Sigmoid colon (tissue), 7 donors: ENCODE measurements around the gene PIGA. TPM values are rescaled to one million over a fixed set of nuclear protein-coding genes. Genes with fewer than 3 reads are reported as not detected.

Experiments used
- DNase-seq: peaks from one replicate; pipeline ENCODE4 v3.0.0-alpha.2; 2019
- H3K27ac ChIP-seq, 4 donors: fragments of 200-600 bp; sonication (generic); one replicate each; pipeline ENCODE4 v1.5.1; 2016 to 2019; ENCODE audit warnings: mild to moderate bottlenecking in 1 of 4
- H3K27me3 ChIP-seq, 3 donors: fragments of 200-600 bp; sonication (generic); one replicate each; pipeline ENCODE4 v1.5.1; 2019; ENCODE audit warnings: mild to moderate bottlenecking in 1 of 3
- H3K36me3 ChIP-seq, 4 donors: fragments of 200-600 bp; sonication (generic); one replicate each; pipeline ENCODE4 v1.5.1; 2016 to 2019
- H3K4me1 ChIP-seq, 4 donors: fragments of 200-600 bp; sonication (generic); one replicate each; pipeline ENCODE4 v1.5.1; 2017 to 2019
- H3K4me3 ChIP-seq, 4 donors: fragments of 200-600 bp; sonication (generic); one replicate each; pipeline ENCODE4 v1.5.1; 2017 to 2019; ENCODE audit warnings: mild to moderate bottlenecking in 2 of 4, moderate library complexity in 1 of 4
- H3K9me3 ChIP-seq, 4 donors: fragments of 200-600 bp in 3 of 4; sonication (generic) in 3 of 4; one replicate each; pipeline versions ENCODE4 v1.5.1 to v1.6.1; 2013 to 2019
- CTCF ChIP-seq, 4 experiments: fragments of 450-650 bp in 3 of 4; fragments of 200-600 bp in 1 of 4; IDR thresholded peaks; one replicate each; pipeline ENCODE4 v1.5.1; 2016 to 2019; ENCODE audit warnings: antibody characterized with exemption in 4 of 4, mild to moderate bottlenecking in 3 of 4, moderate library complexity in 2 of 4
- EP300 ChIP-seq, 4 donors: sonication (generic); formaldehyde crosslinking; IDR thresholded peaks; one replicate each; pipeline ENCODE4 v1.6.1; 2017; ENCODE audit warnings: antibody characterized with exemption in 4 of 4
- POLR2A ChIP-seq, 2 donors: fragments of 450-650 bp; IDR thresholded peaks; one replicate each; pipeline ENCODE4 v1.6.1; 2016; ENCODE audit warnings: antibody characterized with exemption in 2 of 2, mild to moderate bottlenecking in 2 of 2, moderate library complexity in 2 of 2
- POLR2AphosphoS5 ChIP-seq, 4 donors: sonication (generic); formaldehyde crosslinking; IDR thresholded peaks; one replicate each; pipeline ENCODE4 v1.6.1; 2017; ENCODE audit warnings: antibody characterized with exemption in 4 of 4
- WGBS, 2 donors: extraction: QIAGEN DNeasy Blood & Tissue Kit; methylation state at CpG; one replicate each; pipeline ENCODE4 v1.1.7; 2013; 5-methylcytosine and 5-hydroxymethylcytosine counted together
- intact Hi-C: fragments of 100-400 bp; cut with DNase I; formaldehyde crosslinking; loops from one replicate; pipeline ENCODE4 v1.15.1; 2023
- polyA plus RNA-seq, 3 donors: library from polyadenylated mRNA; stranded (reverse); fragments of 200-250 nt; gene quantifications; one replicate each; pipeline ENCODE4 v1.2.3, GENCODE V29; 2013
- total RNA-seq, 4 donors: library from RNA; depleted of rRNA; stranded (reverse); fragments of >200 nt; gene quantifications; one replicate each; pipeline ENCODE4 v1.1.0, GENCODE V29; 2016
- donor health status: healthy with polysubstance abuse.
- donor health status: Bipolar disorder and iron deficiency.
- donor health status: healthy.

The PIGA gene
- total and polyA plus RNA-seq, 7 donors, result 3.9 to 9.5 (median 8.0) TPM

- no peak overlapping the region for H3K4me3 ChIP-seq
- no peak for DNase-seq
- intact Hi-C loops, result no loop called here
- H3K9me3 ChIP-seq, result no peaks in the 10 kb centered on the region
- TF ChIP-seq CTCF (IDR thresholded peaks at IDR 0.05), result no peak
- TF ChIP-seq EP300 (IDR thresholded peaks at IDR 0.05), result no peak
- TF ChIP-seq POLR2A (IDR thresholded peaks at IDR 0.05), result no peak
- TF ChIP-seq POLR2AphosphoS5 (IDR thresholded peaks at IDR 0.05), result no peak
- 76 to 78% methylated on average over 3 of the region's 3 CpGs for WGBS, 2 donors
- no peaks in the 10 kb centered on the region for H3K27me3 ChIP-seq
- no peaks in the 10 kb centered on the region for H3K36me3 ChIP-seq
- no peak overlapping the region for H3K27ac ChIP-seq
- H3K4me1 ChIP-seq, result no peaks in the 10 kb centered on the region
Measured at GRCh38 chrX:15373976-15374375, 38.7 kb upstream of the PIGA start.

- Histone ChIP-seq H3K4me1 (no peaks in the 10 kb centered on the region), H3K27ac (no peak overlapping the region), H3K4me3 (no peak overlapping the region), H3K9me3 (no peaks in the 10 kb centered on the region), H3K27me3 (no peaks in the 10 kb centered on the region), H3K36me3 (no peaks in the 10 kb centered on the region)
- intact Hi-C loops, result no loop called here
- no peak for DNase-seq
- WGBS, 2 donors, result 63 to 73% methylated on average over 9 of the region's 9 CpGs
- no peak for TF ChIP-seq POLR2A (IDR thresholded peaks at IDR 0.05)
- no peak for TF ChIP-seq EP300 (IDR thresholded peaks at IDR 0.05)
- no peak for TF ChIP-seq CTCF (IDR thresholded peaks at IDR 0.05)
- TF ChIP-seq POLR2AphosphoS5 (IDR thresholded peaks at IDR 0.05), result no peak
Measured at GRCh38 chrX:15366506-15367352, 31.4 kb upstream of the PIGA start.

- intact Hi-C loops, result no loop called here
- Histone ChIP-seq H3K9me3 (no peaks in the 10 kb centered on the region), H3K4me1 (no peaks in the 10 kb centered on the region), H3K4me3 (no peak overlapping the region), H3K27me3 (no peaks in the 10 kb centered on the region), H3K27ac (no peak overlapping the region), H3K36me3 (no peaks in the 10 kb centered on the region)
- WGBS, 2 donors, result 79 to 80% methylated on average over 2 of the region's 2 CpGs
- TF ChIP-seq POLR2AphosphoS5 (IDR thresholded peaks at IDR 0.05) (no peak), CTCF (IDR thresholded peaks at IDR 0.05) (no peak), POLR2A (IDR thresholded peaks at IDR 0.05) (no peak), EP300 (IDR thresholded peaks at IDR 0.05) (no peak)
- no peak for DNase-seq
Measured at GRCh38 chrX:15359701-15360100, 24.4 kb upstream of the PIGA start.

GRCh38 chrX:15358533-15358932, 23.2 kb upstream of the PIGA start:
- no peak for TF ChIP-seq POLR2AphosphoS5 (IDR thresholded peaks at IDR 0.05)
- TF ChIP-seq EP300 (IDR thresholded peaks at IDR 0.05), result no peak
- no peak for TF ChIP-seq POLR2A (IDR thresholded peaks at IDR 0.05)
- TF ChIP-seq CTCF (IDR thresholded peaks at IDR 0.05), result no peak
- no peaks in the 10 kb centered on the region for H3K36me3 ChIP-seq
- DNase-seq, result no peak
- 80 to 81% methylated on average over 2 of the region's 2 CpGs for WGBS, 2 donors
- no peaks in the 10 kb centered on the region for H3K9me3 ChIP-seq
- H3K4me3 ChIP-seq, result no peak overlapping the region
- H3K4me1 ChIP-seq, result no peaks in the 10 kb centered on the region
- no peaks in the 10 kb centered on the region for H3K27me3 ChIP-seq
- H3K27ac ChIP-seq, result no peak overlapping the region
- intact Hi-C loops, result no loop called here
